Measurements from ENCODE around the gene MCUR1.

The MCUR1 gene

DNA sequence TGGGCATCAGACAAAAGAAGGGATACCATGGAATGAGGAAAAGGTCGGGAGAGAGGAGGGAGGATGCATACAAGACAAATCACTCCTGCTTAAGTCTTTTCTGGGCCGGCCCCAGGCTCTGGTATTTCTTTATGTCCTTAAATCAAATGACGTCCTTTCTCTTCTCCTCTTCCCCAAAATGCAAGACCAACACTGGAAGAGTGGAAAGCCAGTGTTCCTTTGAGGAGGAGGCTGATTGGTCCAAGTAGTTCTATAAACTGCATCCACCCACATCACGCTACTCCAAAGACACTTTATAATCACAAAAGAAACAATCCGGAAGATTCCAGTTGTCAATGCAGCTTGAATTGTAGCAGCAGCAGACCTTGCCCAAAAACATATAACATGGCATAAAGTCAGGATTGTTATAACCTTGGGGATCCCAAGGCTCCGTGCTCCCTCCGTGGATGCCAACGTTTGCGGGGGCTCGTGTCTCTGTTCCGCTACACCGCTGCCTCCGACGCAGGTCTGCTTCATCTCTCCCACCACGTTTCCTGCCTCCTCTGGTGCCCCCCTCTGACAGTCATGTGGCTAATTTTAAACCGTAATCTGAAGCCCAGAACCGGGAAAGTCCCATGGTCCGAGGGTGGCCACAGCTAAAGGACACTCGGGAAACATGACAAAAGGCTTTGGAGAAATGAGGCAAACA lies 47.1 kb downstream of the MCUR1 start:
- H3K27me3 ChIP-seq (ENCODE audit: control insufficient read depth in 5 of 5, insufficient read depth in 4 of 5, low read length in 5 of 5), result peaks cover 0 to 3% (median 0%) of the 10 kb centered on the region in 5 donors
- H3K4me3 ChIP-seq (ENCODE audit: low read depth in 1 of 5, low read length in 5 of 5), result peak overlapping the region; percentile 43 to 71 (median 52)
- H3K9ac ChIP-seq (ENCODE audit: low read length in 5 of 5), result peak overlapping the region in 3 of 5 donors; percentile 32 to 56 (median 50)
- peaks cover 0 to 17% (median 12%) of the 10 kb centered on the region in 5 donors for H3K4me1 ChIP-seq (ENCODE audit: control insufficient read depth in 5 of 5, insufficient read depth in 5 of 5, low read length in 5 of 5)
- H3K27ac ChIP-seq (ENCODE audit: low read depth, low read length), result no peak overlapping the region
- H3K9me3 ChIP-seq (ENCODE audit: control insufficient read depth in 5 of 5, low read length in 5 of 5), result peaks cover 0 to 5% (median 0%) of the 10 kb centered on the region in 5 donors
- H3K36me3 ChIP-seq (ENCODE audit: control insufficient read depth in 5 of 5, insufficient read depth in 5 of 5, low read length in 5 of 5), result no peaks in the 10 kb centered on the region

DNA sequence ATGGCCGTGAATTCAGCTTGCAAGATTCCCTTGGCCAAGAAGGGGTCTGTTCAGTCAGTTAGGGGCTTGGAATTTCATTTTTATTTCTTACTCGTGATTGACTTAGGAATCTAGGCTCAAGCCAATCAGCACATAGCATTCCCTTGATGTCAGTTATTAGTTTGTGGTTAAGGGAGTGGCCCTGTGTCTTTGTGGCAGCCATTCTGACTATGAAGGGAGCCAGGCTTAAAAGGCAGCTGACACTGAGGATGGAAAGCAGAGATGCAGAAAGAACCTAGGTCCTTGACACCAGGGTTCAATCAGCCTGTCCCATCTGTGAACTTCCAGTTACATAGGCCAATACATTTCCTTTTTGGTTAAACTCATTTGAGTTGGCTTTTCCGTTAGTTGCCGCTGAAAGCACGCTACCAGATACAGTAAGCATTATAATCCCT lies 48.1 kb downstream of the MCUR1 start:
- H3K4me3 ChIP-seq (ENCODE audit: low read depth in 1 of 5, low read length in 5 of 5), result no peak overlapping the region
- H3K9me3 ChIP-seq (ENCODE audit: control insufficient read depth in 5 of 5, low read length in 5 of 5), result peaks cover 0 to 5% (median 0%) of the 10 kb centered on the region in 5 donors
- H3K27ac ChIP-seq (ENCODE audit: low read depth, low read length), result no peak overlapping the region
- no peak overlapping the region for H3K9ac ChIP-seq (ENCODE audit: low read length in 5 of 5)
- no peaks in the 10 kb centered on the region for H3K36me3 ChIP-seq (ENCODE audit: control insufficient read depth in 5 of 5, insufficient read depth in 5 of 5, low read length in 5 of 5)
- H3K4me1 ChIP-seq (ENCODE audit: control insufficient read depth in 5 of 5, insufficient read depth in 5 of 5, low read length in 5 of 5), result peaks cover 4 to 21% (median 17%) of the 10 kb centered on the region in 5 donors
- peaks cover 0 to 3% (median 0%) of the 10 kb centered on the region in 5 donors for H3K27me3 ChIP-seq (ENCODE audit: control insufficient read depth in 5 of 5, insufficient read depth in 4 of 5, low read length in 5 of 5)

DNA sequence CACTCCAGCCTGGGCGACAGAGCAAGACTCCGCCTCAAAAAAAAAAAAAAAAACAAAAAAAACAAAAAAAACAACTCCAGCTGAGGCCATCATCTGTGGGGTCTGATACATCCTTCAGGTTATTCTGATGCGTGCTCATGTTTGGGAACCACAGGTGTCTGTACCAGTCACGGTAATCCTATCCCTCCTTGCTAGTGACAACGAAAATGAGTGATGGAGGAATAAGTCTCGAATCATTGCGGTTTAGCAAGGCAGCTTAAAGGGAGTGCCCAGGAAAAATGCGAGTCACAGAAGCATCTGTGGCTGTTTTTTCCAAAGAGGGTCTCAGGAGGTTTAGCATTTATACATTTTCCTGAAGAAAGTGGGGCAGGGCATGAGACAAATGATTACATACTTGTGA lies 48.8 kb downstream of the MCUR1 start:
- Histone ChIP-seq H3K9ac (ENCODE audit: low read length in 5 of 5) (no peak overlapping the region), H3K27ac (ENCODE audit: low read depth, low read length) (no peak overlapping the region), H3K9me3 (ENCODE audit: control insufficient read depth in 5 of 5, low read length in 5 of 5) (peaks cover 0 to 5% (median 0%) of the 10 kb centered on the region in 5 donors), H3K4me1 (ENCODE audit: control insufficient read depth in 5 of 5, insufficient read depth in 5 of 5, low read length in 5 of 5) (peaks cover 10 to 28% (median 23%) of the 10 kb centered on the region in 5 donors), H3K4me3 (ENCODE audit: low read depth in 1 of 5, low read length in 5 of 5) (no peak overlapping the region), H3K27me3 (ENCODE audit: control insufficient read depth in 5 of 5, insufficient read depth in 4 of 5, low read length in 5 of 5) (peaks cover 0 to 3% (median 0%) of the 10 kb centered on the region in 5 donors), H3K36me3 (ENCODE audit: control insufficient read depth in 5 of 5, insufficient read depth in 5 of 5, low read length in 5 of 5) (no peaks in the 10 kb centered on the region)

DNA sequence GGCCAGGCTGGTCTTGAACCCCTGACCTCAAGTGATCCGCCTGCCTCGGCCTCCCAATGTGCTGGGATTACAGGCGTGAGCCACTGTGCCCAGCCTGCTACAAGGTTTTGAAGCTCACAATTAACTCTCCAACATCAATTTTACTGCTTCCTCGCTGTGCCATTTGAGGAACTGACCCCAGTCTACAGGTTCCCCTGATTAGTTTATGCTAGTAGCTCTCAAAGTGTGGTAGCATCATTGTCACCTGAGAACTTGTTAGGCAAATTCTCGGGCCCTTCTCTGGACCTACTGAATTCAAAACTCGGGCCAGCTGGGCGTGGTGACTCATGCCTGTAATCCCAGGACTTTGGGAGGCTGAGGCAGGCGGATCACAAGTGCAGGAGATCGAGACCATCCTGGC lies 49.4 kb downstream of the MCUR1 start:
- no peak overlapping the region for H3K4me3 ChIP-seq (ENCODE audit: low read depth in 1 of 5, low read length in 5 of 5)
- H3K27me3 ChIP-seq (ENCODE audit: control insufficient read depth in 5 of 5, insufficient read depth in 4 of 5, low read length in 5 of 5), result peaks cover 0 to 3% (median 0%) of the 10 kb centered on the region in 5 donors
- H3K9me3 ChIP-seq (ENCODE audit: control insufficient read depth in 5 of 5, low read length in 5 of 5), result peaks cover 0 to 5% (median 0%) of the 10 kb centered on the region in 5 donors
- H3K36me3 ChIP-seq (ENCODE audit: control insufficient read depth in 5 of 5, insufficient read depth in 5 of 5, low read length in 5 of 5), result no peaks in the 10 kb centered on the region
- H3K9ac ChIP-seq (ENCODE audit: low read length in 5 of 5), result no peak overlapping the region
- H3K27ac ChIP-seq (ENCODE audit: low read depth, low read length), result no peak overlapping the region
- H3K4me1 ChIP-seq (ENCODE audit: control insufficient read depth in 5 of 5, insufficient read depth in 5 of 5, low read length in 5 of 5), result peaks cover 11 to 31% (median 29%) of the 10 kb centered on the region in 5 donors

DNA sequence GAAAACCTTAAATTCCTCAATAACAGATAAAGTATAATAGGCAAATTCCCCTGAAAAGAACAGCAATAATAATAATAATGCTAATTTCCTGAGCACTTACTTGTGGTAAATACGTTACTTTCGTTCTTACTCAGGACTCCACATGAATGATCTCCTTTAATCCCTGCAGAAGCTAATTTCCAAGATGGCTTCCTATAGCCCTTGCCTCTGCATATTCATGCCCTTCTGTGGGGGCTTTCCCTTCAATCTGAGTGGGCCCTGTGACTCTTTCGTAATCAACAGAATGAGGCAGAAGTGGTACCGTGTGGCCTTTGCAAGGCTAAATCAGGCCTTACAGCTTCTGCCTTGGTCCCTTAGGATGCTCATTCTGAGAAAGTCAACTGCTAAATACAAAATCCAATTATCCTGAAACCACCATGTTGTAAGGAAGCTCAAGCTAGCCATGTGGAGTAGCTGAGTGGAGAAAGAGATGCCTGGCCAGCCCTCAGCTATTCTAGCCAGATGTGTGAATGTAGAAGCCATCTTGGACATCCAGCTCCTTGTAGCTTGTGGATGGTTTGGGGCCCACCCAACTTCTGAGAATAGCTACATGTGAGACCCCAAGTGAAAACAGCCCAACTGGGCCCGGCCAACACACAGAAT lies 50.5 kb downstream of the MCUR1 start:
- no peaks in the 10 kb centered on the region for H3K36me3 ChIP-seq (ENCODE audit: control insufficient read depth in 5 of 5, insufficient read depth in 5 of 5, low read length in 5 of 5)
- peaks cover 11 to 31% (median 29%) of the 10 kb centered on the region in 5 donors for H3K4me1 ChIP-seq (ENCODE audit: control insufficient read depth in 5 of 5, insufficient read depth in 5 of 5, low read length in 5 of 5)
- H3K9ac ChIP-seq (ENCODE audit: low read length in 5 of 5), result no peak overlapping the region
- H3K9me3 ChIP-seq (ENCODE audit: control insufficient read depth in 5 of 5, low read length in 5 of 5), result peaks cover 0 to 5% (median 0%) of the 10 kb centered on the region in 5 donors
- no peak overlapping the region for H3K4me3 ChIP-seq (ENCODE audit: low read depth in 1 of 5, low read length in 5 of 5)
- H3K27ac ChIP-seq (ENCODE audit: low read depth, low read length), result no peak overlapping the region
- peaks cover 0 to 3% (median 0%) of the 10 kb centered on the region in 5 donors for H3K27me3 ChIP-seq (ENCODE audit: control insufficient read depth in 5 of 5, insufficient read depth in 4 of 5, low read length in 5 of 5)

DNA sequence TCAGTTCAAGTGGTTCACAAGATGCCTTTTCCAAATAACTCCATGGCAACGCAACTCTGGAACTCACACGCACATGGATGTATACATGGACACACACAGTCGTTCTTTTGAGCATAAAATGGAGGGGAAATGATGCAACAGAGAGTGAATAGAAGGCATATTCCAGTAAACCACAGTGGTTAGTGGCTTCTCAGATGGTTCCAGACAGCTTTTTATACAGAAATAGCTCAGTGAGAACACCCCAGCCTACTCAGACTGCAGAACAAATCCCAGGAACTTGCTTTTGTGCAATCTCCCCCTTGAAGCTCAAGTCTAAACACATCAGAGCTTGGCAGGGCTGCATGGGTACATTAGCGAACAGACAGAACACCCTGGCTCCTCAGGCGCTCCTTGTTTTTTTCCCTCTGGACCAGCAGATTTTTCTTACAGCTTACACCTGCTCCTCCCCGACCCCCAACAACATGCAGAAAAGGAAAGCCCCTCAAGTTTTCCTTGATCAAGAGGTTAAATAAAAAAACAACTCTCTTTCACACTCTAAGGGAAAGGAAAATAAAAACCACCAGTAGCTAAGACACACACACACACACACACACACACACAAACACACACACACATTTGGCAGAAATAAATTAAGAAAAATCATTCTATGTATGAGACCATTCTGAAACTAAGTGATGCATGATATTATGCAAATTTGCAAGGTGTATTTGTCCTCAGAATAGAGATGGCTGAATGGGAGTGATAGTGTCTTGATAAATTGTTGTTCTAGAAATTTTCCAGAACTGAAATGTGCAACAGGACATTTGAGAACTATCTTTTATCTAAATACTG lies 51.5 kb downstream of the MCUR1 start:
- Histone ChIP-seq H3K4me1 (ENCODE audit: control insufficient read depth in 5 of 5, insufficient read depth in 5 of 5, low read length in 5 of 5) (peaks cover 11 to 31% (median 28%) of the 10 kb centered on the region in 5 donors), H3K9me3 (ENCODE audit: control insufficient read depth in 5 of 5, low read length in 5 of 5) (peaks cover 0 to 5% (median 0%) of the 10 kb centered on the region in 5 donors), H3K27me3 (ENCODE audit: control insufficient read depth in 5 of 5, insufficient read depth in 4 of 5, low read length in 5 of 5) (peaks cover 0 to 3% (median 0%) of the 10 kb centered on the region in 5 donors), H3K27ac (ENCODE audit: low read depth, low read length) (no peak overlapping the region), H3K36me3 (ENCODE audit: control insufficient read depth in 5 of 5, insufficient read depth in 5 of 5, low read length in 5 of 5) (no peaks in the 10 kb centered on the region), H3K9ac (ENCODE audit: low read length in 5 of 5) (no peak overlapping the region), H3K4me3 (ENCODE audit: low read depth in 1 of 5, low read length in 5 of 5) (no peak overlapping the region)

DNA sequence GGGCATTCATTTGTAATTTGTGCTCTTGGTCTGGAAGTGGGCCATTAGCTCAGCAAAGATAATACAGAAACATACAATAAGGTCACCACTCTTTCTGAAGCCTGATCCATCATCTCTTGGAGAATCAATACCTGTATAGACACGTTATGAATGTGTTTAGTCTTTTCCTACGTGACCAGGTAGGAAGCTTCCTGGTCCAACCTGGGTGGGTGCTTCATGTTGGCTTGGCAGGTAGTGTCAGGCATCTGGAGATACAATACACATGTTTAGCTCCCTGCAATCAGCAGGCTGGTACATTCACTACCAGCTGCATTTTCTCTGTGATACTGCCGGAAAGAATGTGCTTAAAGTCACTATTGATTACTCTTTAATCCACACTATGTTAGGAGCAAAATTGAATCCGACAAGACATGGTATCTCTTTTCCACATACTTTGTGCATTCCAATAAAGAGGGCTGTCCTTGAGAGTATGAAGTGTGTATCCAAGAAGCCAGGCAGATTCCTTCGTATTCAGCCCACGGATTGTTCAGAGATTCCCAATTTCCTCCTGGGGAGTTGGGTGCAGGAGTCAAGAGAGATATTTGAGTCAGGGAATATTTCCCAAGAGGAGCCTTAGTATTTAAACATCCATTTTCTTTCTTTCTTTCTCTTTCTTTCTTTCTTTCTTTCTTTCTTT lies 52.9 kb downstream of the MCUR1 start:
- peaks cover 0 to 5% (median 0%) of the 10 kb centered on the region in 5 donors for H3K9me3 ChIP-seq (ENCODE audit: control insufficient read depth in 5 of 5, low read length in 5 of 5)
- peaks cover 11 to 24% (median 20%) of the 10 kb centered on the region in 5 donors for H3K4me1 ChIP-seq (ENCODE audit: control insufficient read depth in 5 of 5, insufficient read depth in 5 of 5, low read length in 5 of 5)
- peak overlapping the region in 1 of 5 donors; percentile 26 for H3K9ac ChIP-seq (ENCODE audit: low read length in 5 of 5)
- no peak overlapping the region for H3K27ac ChIP-seq (ENCODE audit: low read depth, low read length)
- H3K27me3 ChIP-seq (ENCODE audit: control insufficient read depth in 5 of 5, insufficient read depth in 4 of 5, low read length in 5 of 5), result no peaks in the 10 kb centered on the region
- H3K36me3 ChIP-seq (ENCODE audit: control insufficient read depth in 5 of 5, insufficient read depth in 5 of 5, low read length in 5 of 5), result no peaks in the 10 kb centered on the region
- H3K4me3 ChIP-seq (ENCODE audit: low read depth in 1 of 5, low read length in 5 of 5), result no peak overlapping the region

DNA sequence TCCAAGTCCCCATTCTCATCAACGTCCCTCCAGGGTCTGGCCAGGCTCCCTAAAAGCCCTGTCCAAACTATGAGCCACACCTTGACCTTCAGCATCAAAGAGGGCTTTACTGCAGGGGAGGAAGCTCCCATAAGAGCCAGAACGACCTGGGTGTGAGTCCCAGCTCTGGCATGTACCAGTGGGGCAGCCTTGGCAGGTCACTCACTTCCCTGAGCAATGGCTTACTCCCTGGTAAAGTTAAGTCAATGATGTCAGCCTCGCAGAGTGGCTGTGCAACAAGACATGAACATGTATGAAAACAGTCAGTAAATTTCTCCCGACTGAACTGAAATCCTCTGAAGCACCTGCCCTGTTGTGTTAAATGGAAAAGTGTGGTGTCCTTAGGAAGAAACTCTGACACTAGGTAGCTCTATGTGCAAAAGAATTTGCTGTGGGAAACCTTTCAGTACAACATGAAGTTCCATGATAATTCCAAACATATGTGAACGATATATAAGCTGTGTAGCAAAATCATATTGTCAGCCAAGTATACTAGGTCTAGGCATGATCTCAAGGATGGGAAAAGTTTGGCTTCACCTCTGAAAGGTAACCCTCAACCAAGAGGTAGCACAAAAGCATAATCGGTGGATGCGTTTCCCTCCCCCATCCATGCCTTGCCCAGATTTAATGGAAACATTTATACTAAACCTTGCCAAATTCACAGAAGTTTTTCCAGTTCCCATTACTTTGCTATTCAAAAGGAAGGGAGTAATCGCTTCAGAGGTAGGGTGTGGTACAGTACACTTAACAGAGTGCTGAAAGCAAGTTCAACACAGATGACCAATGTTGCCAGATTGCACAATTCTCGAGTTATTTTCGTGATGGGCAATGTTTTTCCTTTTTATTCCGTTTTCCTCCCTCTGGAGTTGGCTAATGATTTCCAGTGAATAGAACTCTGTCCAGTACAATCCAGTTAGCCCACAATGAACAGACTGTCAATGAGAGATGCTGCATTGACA lies 53.8 kb downstream of the MCUR1 start:
- Histone ChIP-seq H3K36me3 (ENCODE audit: control insufficient read depth in 5 of 5, insufficient read depth in 5 of 5, low read length in 5 of 5) (no peaks in the 10 kb centered on the region), H3K9me3 (ENCODE audit: control insufficient read depth in 5 of 5, low read length in 5 of 5) (peaks cover 0 to 5% (median 0%) of the 10 kb centered on the region in 5 donors), H3K4me3 (ENCODE audit: low read depth in 1 of 5, low read length in 5 of 5) (no peak overlapping the region), H3K4me1 (ENCODE audit: control insufficient read depth in 5 of 5, insufficient read depth in 5 of 5, low read length in 5 of 5) (peaks cover 11 to 24% (median 20%) of the 10 kb centered on the region in 5 donors), H3K9ac (ENCODE audit: low read length in 5 of 5) (no peak overlapping the region), H3K27me3 (ENCODE audit: control insufficient read depth in 5 of 5, insufficient read depth in 4 of 5, low read length in 5 of 5) (no peaks in the 10 kb centered on the region), H3K27ac (ENCODE audit: low read depth, low read length) (no peak overlapping the region)
